ENCODE measurements around the gene ADCY5. TPM values are rescaled to one million over a fixed set of nuclear protein-coding genes. Genes with fewer than 3 reads are reported as not detected.

The ADCY5 gene
- polyA plus RNA-seq, 3 donors, result not detected

GRCh38 chr3:123339302-123339701, 109.6 kb downstream of the ADCY5 start:
- Histone ChIP-seq H3K4me2 (replicated peaks; ENCODE audit: extremely low read depth, low read length, poor library complexity, severe bottlenecking) (no peak overlapping the region), H3K27ac (ENCODE audit: low read depth in 1 of 2, low read length in 2 of 2) (no peak overlapping the region), H4K20me1 (ENCODE audit: insufficient read depth, low read length) (no peaks in the 10 kb centered on the region), H3K36me3 (replicated peaks in 1 of 2; ENCODE audit: control insufficient read depth in 1 of 2, insufficient read depth in 2 of 2, low read length in 2 of 2) (no peaks in the 10 kb centered on the region), H3K9ac (ENCODE audit: insufficient read depth, low read length, poor library complexity, severe bottlenecking) (no peak overlapping the region), H3K27me3 (ENCODE audit: control insufficient read depth in 2 of 2, insufficient read depth in 2 of 2, low read length in 2 of 2) (no peaks in the 10 kb centered on the region), H3K9me3 (replicated peaks in 1 of 2; ENCODE audit: control insufficient read depth in 1 of 2, insufficient read depth in 1 of 2, low read length in 2 of 2) (no peaks in the 10 kb centered on the region), H3K4me1 (ENCODE audit: control insufficient read depth in 1 of 2, insufficient read depth in 2 of 2, low read length in 2 of 2) (no peaks in the 10 kb centered on the region), H3K4me3 (replicated peaks in 1 of 3; ENCODE audit: low read depth in 2 of 3, low read length in 3 of 3) (no peak overlapping the region), H3K79me2 (ENCODE audit: insufficient read depth, low read length) (no peaks in the 10 kb centered on the region), H2AFZ (ENCODE audit: insufficient read depth, low read depth, low read length, poor library complexity, severe bottlenecking) (no peak overlapping the region)
- H3K9me3 Mint-ChIP-seq, result no peaks in the 10 kb centered on the region
- no peaks in the 10 kb centered on the region for H3K36me3 Mint-ChIP-seq
- H3K27me3 Mint-ChIP-seq (ENCODE audit: low read depth in 3 of 3), result peaks cover 2 to 8% (median 5%) of the 10 kb centered on the region in 3 donors
- H3K27ac Mint-ChIP-seq, result no peak overlapping the region
- H3K4me1 Mint-ChIP-seq, result no peaks in the 10 kb centered on the region
- DNase-seq, result no peak
- WGBS (ENCODE audit: insufficient coverage), result 90% methylated on average over 2 of the region's 3 CpGs
- no peak for TF ChIP-seq CTCF (IDR thresholded peaks at IDR 0.05)
- H3K4me3 Mint-ChIP-seq, result no peak overlapping the region
- intact Hi-C loops (cut with micrococcal nuclease), result no loop called here

- no peaks in the 10 kb centered on the region for H3K9me3 Mint-ChIP-seq
- H3K27me3 Mint-ChIP-seq (ENCODE audit: low read depth in 3 of 3), result peaks cover 2 to 8% (median 5%) of the 10 kb centered on the region in 3 donors
- no peak for DNase-seq
These were observed 110.2 kb downstream of the ADCY5 start for GRCh38 chr3:123338620-123339061.

More at GRCh38 chr3:123338620-123339061, 110.2 kb downstream of the ADCY5 start:
- Mint-ChIP-seq H3K27ac (no peak overlapping the region), H3K36me3 (no peaks in the 10 kb centered on the region), H3K4me3 (no peak overlapping the region), H3K4me1 (no peaks in the 10 kb centered on the region)
- Histone ChIP-seq H2AFZ (ENCODE audit: insufficient read depth, low read depth, low read length, poor library complexity, severe bottlenecking) (no peak overlapping the region), H4K20me1 (ENCODE audit: insufficient read depth, low read length) (no peaks in the 10 kb centered on the region), H3K4me2 (replicated peaks; ENCODE audit: extremely low read depth, low read length, poor library complexity, severe bottlenecking) (no peak overlapping the region), H3K4me1 (ENCODE audit: control insufficient read depth in 1 of 2, insufficient read depth in 2 of 2, low read length in 2 of 2) (no peaks in the 10 kb centered on the region), H3K9me3 (replicated peaks in 1 of 2; ENCODE audit: control insufficient read depth in 1 of 2, insufficient read depth in 1 of 2, low read length in 2 of 2) (no peaks in the 10 kb centered on the region), H3K4me3 (replicated peaks in 1 of 3; ENCODE audit: low read depth in 2 of 3, low read length in 3 of 3) (no peak overlapping the region), H3K36me3 (replicated peaks in 1 of 2; ENCODE audit: control insufficient read depth in 1 of 2, insufficient read depth in 2 of 2, low read length in 2 of 2) (no peaks in the 10 kb centered on the region), H3K79me2 (ENCODE audit: insufficient read depth, low read length) (no peaks in the 10 kb centered on the region), H3K27me3 (ENCODE audit: control insufficient read depth in 2 of 2, insufficient read depth in 2 of 2, low read length in 2 of 2) (no peaks in the 10 kb centered on the region), H3K9ac (ENCODE audit: insufficient read depth, low read length, poor library complexity, severe bottlenecking) (no peak overlapping the region), H3K27ac (ENCODE audit: low read depth in 1 of 2, low read length in 2 of 2) (no peak overlapping the region)
- 65% methylated on average over 5 of the region's 5 CpGs for WGBS (ENCODE audit: insufficient coverage)
- TF ChIP-seq CTCF (IDR thresholded peaks at IDR 0.05), result no peak
- intact Hi-C loops (cut with micrococcal nuclease), result no loop called here

All from CD14-positive monocyte (primary cell).